Uterus (tissue), 4 donors: ENCODE measurements around the gene SMPDL3A. TPM values are rescaled to one million over a fixed set of nuclear protein-coding genes. Genes with fewer than 3 reads are reported as not detected.

Source experiments
- DNase-seq, 2 donors: peaks; one replicate each; pipeline ENCODE4 v3.0.0-alpha.2; 2019 to 2020
- H3K27ac ChIP-seq, 2 donors: fragments of 200-600 bp; sonication (generic); 1 replicate in 1 of 2; 2 replicates in 1 of 2; pipeline ENCODE4 v1.5.1; 2016 to 2018
- H3K27me3 ChIP-seq, 2 donors: fragments of 200-600 bp; sonication (generic); one replicate each; pipeline ENCODE4 v1.5.1; 2018 to 2019; ENCODE audit warnings: control low read depth in 1 of 2
- H3K36me3 ChIP-seq, 2 donors: fragments of 200-600 bp; sonication (generic); one replicate each; pipeline ENCODE4 v1.5.1; 2019; ENCODE audit warnings: control low read depth in 1 of 2
- H3K4me1 ChIP-seq, 2 donors: fragments of 200-600 bp; sonication (generic); one replicate each; pipeline ENCODE4 v1.5.1; 2018 to 2019; ENCODE audit warnings: control low read depth in 1 of 2
- H3K4me3 ChIP-seq, 2 donors: fragments of 200-600 bp; sonication (generic); 1 replicate in 1 of 2; 2 replicates in 1 of 2; pipeline ENCODE4 v1.5.1; 2018 to 2019; ENCODE audit warnings: mild to moderate bottlenecking in 1 of 2
- H3K9me3 ChIP-seq, 2 donors: fragments of 200-600 bp; sonication (generic); one replicate each; pipeline ENCODE4 v1.5.1; 2019; ENCODE audit warnings: control low read depth in 1 of 2
- POLR2A ChIP-seq, 2 donors: fragments of 450-650 bp; IDR thresholded peaks; one replicate each; pipeline ENCODE4 v1.6.1; 2016; ENCODE audit warnings: antibody characterized with exemption in 2 of 2, mild to moderate bottlenecking in 1 of 2, moderate library complexity in 1 of 2
- intact Hi-C: fragments of 100-400 bp; cut with DNase I; formaldehyde crosslinking; loops from one replicate; pipeline ENCODE4 v1.15.1; 2023; ENCODE audit warnings: low total_unique reads
- total RNA-seq, 4 donors: library from RNA; depleted of rRNA in 3 of 4; stranded (reverse); fragments of >200 nt in 3 of 4; gene quantifications; one replicate each; pipeline versions ENCODE4 v1.1.0 to v1.2.4, GENCODE V29; 2014 to 2023
- TF ChIP-seq, protein P1 (sequence below), 4 experiments: fragments of 200-600 bp in 2 of 4; fragments of 450-650 bp in 2 of 4; sonication (generic) in 2 of 4; IDR thresholded peaks; one replicate each; pipeline ENCODE4 v1.5.1; 2016 to 2019; ENCODE audit warnings: antibody characterized with exemption in 4 of 4, mild to moderate bottlenecking in 2 of 4, moderate library complexity in 1 of 4
- donor health status: DM: yes; HTN: yes; CAD: no.

The SMPDL3A gene
- total RNA-seq, 4 donors from 2014 or later = 4.1 to 18.7 (median 13.3) TPM

DNA sequence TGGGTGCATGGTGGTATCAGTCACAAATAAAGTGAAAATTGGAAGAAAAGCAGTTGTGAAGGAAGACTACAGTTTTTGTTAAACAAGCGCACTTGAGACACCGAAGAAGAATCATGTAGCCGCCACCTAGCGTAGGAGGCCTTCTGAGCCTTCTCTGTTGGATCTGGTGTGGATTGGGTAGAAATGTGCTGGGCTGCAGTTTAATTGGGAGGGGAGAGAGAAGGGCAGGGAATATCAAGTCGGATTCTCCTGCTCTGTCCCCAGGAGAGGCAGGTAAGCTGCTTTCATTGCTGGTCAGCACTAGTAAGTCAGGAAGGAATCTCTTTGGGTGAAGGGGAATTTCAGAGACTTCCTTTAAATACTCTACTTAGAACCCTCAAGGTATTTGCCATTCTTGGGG lies 10.8 kb upstream of the SMPDL3A start:
- Histone ChIP-seq H3K9me3 (no peaks in the 10 kb centered on the region), H3K27ac (no peak overlapping the region), H3K4me3 (no peak overlapping the region), H3K36me3 (no peaks in the 10 kb centered on the region), H3K4me1 (no peaks in the 10 kb centered on the region), H3K27me3 (no peaks in the 10 kb centered on the region)
- intact Hi-C loops = no loop called here
- no peak for TF ChIP-seq POLR2A (IDR thresholded peaks at IDR 0.05)
- TF ChIP-seq, protein P1, sequence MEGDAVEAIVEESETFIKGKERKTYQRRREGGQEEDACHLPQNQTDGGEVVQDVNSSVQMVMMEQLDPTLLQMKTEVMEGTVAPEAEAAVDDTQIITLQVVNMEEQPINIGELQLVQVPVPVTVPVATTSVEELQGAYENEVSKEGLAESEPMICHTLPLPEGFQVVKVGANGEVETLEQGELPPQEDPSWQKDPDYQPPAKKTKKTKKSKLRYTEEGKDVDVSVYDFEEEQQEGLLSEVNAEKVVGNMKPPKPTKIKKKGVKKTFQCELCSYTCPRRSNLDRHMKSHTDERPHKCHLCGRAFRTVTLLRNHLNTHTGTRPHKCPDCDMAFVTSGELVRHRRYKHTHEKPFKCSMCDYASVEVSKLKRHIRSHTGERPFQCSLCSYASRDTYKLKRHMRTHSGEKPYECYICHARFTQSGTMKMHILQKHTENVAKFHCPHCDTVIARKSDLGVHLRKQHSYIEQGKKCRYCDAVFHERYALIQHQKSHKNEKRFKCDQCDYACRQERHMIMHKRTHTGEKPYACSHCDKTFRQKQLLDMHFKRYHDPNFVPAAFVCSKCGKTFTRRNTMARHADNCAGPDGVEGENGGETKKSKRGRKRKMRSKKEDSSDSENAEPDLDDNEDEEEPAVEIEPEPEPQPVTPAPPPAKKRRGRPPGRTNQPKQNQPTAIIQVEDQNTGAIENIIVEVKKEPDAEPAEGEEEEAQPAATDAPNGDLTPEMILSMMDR (IDR thresholded peaks at IDR 0.05) = no peak
- DNase-seq = no peak

DNA sequence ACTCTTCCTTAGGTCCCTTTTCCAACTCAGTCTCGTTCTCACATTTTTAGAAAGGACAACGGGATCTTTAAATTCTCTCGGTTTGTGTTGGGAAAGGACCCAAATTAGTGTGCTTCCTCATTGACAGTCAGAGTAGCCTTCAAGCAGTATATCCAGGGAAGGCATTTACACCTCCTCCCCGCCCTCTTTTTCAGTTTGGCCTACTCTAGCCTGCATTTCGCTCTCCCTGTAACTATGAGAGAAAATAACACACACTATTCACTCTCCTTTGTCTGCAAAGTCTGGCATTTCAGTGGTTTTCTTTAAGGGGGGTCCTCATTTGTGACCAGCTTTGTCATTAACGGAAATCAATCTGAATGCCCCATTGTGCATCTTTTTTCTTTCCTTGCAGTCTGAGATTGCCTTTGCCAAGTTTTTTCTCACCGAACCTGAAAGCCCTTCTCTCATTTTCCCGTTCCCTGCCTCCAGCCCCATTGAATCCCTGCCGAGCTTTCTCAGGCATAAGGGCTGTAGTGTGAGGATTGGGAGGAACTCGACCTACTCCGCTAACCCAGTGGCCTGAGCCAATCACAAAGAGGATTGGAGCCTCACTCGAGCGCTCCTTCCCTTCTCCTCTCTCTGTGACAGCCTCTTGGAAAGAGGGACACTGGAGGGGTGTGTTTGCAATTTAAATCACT lies 9.9 kb upstream of the SMPDL3A start:
- DNase-seq = no peak
- no peak overlapping the region for H3K27ac ChIP-seq

DNA sequence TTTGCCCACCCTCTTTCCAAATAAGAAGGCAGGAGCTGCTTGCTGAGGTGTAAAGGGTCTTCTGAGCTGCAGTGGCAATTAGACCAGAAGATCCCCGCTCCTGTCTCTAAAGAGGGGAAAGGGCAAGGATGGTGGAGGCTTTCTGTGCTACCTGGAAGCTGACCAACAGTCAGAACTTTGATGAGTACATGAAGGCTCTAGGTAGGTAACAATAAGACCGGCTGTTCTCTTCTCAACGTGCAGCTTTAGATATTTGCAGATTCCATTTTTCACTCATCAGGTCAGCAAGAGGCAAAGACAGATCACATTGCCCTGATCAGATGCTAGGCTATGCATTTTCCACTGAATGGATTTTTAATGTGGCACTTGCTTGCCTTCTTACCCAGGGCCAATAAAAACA lies 9.4 kb upstream of the SMPDL3A start, which contains the start of gene FABP7:
TSS of gene FABP7 (plus strand) at position 50 of the 400 bp plus-strand sequence. CDS start at position 129, 79 bp downstream.
- H3K27ac ChIP-seq = no peak within 1 kb of the TSS
- DNase-seq = no peak
- H3K4me1 ChIP-seq = no peaks in the 10 kb centered on the region
- no peak for TF ChIP-seq POLR2A (IDR thresholded peaks at IDR 0.05)
- TF ChIP-seq, protein P1 (IDR thresholded peaks at IDR 0.05) = no peak
- H3K4me3 ChIP-seq = no peak within 1 kb of the TSS
- no peaks in the 10 kb centered on the region for H3K9me3 ChIP-seq
- intact Hi-C loops = no loop called here
- H3K27me3 ChIP-seq = no peaks in the 10 kb centered on the region
- no peaks in the 10 kb centered on the region for H3K36me3 ChIP-seq

More for the DNA sequence above, 9.9 kb upstream of the SMPDL3A start:
- Histone ChIP-seq H3K4me1 (no peaks in the 10 kb centered on the region), H3K27me3 (no peaks in the 10 kb centered on the region), H3K36me3 (no peaks in the 10 kb centered on the region), H3K4me3 (no peak overlapping the region), H3K9me3 (no peaks in the 10 kb centered on the region)
- no peak for TF ChIP-seq POLR2A (IDR thresholded peaks at IDR 0.05)
- TF ChIP-seq, protein P1 (IDR thresholded peaks at IDR 0.05) = no peak
- intact Hi-C loops = no loop called here

DNA sequence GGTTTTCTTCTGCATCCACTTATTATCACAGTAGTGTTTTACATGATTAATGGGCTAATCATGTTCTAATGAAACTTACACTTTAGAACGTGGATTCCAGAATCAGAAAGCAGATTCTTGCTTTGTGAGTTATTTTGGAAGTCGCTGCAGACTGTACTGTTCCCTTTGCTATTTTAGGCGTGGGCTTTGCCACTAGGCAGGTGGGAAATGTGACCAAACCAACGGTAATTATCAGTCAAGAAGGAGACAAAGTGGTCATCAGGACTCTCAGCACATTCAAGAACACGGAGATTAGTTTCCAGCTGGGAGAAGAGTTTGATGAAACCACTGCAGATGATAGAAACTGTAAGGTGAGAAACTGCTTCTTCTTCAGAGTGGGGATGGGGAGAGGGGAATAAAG lies 8.9 kb upstream of the SMPDL3A start:
- no peaks in the 10 kb centered on the region for H3K36me3 ChIP-seq
- H3K27ac ChIP-seq = no peak overlapping the region
- H3K9me3 ChIP-seq = no peaks in the 10 kb centered on the region
- no peaks in the 10 kb centered on the region for H3K27me3 ChIP-seq
- no peak for DNase-seq
- TF ChIP-seq, protein P1 (IDR thresholded peaks at IDR 0.05) = no peak
- no peak for TF ChIP-seq POLR2A (IDR thresholded peaks at IDR 0.05)
- intact Hi-C loops = no loop called here
- no peaks in the 10 kb centered on the region for H3K4me1 ChIP-seq
- H3K4me3 ChIP-seq = no peak overlapping the region

DNA sequence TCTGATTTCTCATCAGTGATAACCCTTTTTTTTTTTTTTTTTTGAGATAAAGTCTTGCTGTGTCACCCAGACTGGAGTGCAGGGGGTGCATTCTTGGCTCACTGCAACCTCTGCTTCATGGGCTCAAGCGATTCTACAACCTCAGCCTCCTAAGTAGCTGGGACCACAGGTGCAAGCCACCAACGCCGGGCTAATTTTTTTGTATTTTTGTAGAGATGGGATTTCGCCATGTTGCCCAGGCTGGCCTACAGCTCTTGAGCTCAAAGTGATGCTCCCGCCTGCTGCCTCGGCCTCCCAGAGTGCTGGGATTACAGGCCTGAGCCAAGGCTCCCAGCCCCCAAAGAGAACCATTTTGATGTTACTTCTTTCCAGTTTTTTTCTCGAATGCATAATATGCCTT lies 7.3 kb upstream of the SMPDL3A start:
- no peaks in the 10 kb centered on the region for H3K36me3 ChIP-seq
- no peaks in the 10 kb centered on the region for H3K9me3 ChIP-seq
- no peak overlapping the region for H3K27ac ChIP-seq
- no peak overlapping the region for H3K4me3 ChIP-seq
- intact Hi-C loops = no loop called here
- no peak for DNase-seq
- H3K4me1 ChIP-seq = no peaks in the 10 kb centered on the region
- no peaks in the 10 kb centered on the region for H3K27me3 ChIP-seq
- TF ChIP-seq POLR2A (IDR thresholded peaks at IDR 0.05) = no peak
